GM12872 (cell line): ENCODE results near the gene BCKDHB.

Experiments used
- TF ChIP-seq, protein P1 (sequence below): IDR thresholded peaks from 3 replicates; pipeline ENCODE4 v1.5.1; 2011; ENCODE audit warnings: low read depth, mild to moderate bottlenecking, low read length, moderate library complexity; ENCODE audit not compliant: insufficient read depth

The BCKDHB gene

DNA sequence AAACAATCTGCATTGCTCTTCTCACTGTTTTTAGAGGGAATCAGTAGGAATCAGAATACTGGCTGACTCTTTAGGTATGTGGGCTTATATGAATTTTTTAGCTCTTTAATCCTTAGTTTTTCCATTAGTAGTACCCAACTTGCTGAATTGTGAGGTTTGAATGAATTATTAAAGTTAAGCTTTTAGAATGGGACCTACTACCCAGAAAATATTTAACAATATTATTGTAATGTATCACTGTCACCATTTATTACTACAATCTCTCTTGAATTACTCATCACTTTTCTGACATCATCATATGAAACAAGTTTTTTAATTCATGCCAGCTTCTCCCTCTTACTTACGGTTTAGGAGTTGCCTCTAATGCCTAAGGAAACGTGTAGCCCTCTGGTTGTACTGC is 212.7 kb downstream of the BCKDHB start:
- TF ChIP-seq, protein P1, sequence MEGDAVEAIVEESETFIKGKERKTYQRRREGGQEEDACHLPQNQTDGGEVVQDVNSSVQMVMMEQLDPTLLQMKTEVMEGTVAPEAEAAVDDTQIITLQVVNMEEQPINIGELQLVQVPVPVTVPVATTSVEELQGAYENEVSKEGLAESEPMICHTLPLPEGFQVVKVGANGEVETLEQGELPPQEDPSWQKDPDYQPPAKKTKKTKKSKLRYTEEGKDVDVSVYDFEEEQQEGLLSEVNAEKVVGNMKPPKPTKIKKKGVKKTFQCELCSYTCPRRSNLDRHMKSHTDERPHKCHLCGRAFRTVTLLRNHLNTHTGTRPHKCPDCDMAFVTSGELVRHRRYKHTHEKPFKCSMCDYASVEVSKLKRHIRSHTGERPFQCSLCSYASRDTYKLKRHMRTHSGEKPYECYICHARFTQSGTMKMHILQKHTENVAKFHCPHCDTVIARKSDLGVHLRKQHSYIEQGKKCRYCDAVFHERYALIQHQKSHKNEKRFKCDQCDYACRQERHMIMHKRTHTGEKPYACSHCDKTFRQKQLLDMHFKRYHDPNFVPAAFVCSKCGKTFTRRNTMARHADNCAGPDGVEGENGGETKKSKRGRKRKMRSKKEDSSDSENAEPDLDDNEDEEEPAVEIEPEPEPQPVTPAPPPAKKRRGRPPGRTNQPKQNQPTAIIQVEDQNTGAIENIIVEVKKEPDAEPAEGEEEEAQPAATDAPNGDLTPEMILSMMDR = no peak

DNA sequence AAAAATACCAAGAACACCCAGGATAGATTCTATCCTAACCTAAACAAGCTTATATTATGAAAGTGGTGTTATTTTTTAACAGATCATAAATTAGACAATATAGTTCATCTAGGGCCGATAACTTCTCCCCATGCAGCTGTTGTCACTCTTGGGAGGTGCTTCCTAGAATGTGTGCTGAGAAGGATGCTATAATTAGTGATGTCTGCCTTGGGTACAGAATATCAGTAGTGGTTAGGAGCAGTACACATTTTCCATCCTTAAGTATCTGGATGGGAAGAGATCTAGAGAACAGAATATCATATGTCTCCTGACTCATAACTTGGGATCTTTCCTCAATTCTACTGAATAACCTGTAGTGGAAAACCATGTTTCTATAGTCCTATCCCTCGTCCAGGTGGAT is 214.5 kb downstream of the BCKDHB start:
- TF ChIP-seq, protein P1 = no peak

DNA sequence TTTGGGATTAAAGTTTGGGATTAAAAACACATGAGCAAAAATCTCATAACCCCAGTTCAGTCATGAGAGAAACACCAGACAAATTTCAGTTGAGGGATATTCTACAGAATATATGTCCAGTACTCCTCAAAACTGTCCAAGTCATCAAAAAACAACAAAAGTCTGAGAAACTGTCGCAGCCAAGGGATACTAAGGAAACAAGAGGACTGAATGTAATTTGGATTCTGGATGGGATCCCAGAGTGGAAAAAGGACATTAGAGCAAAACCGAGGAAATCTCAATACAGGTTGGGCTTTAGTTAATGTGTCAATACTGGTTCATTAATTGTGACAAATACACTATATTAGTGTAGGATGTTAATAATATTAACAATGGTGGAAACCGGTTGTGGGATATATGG is 219.3 kb downstream of the BCKDHB start:
- TF ChIP-seq, protein P1 = no peak

DNA sequence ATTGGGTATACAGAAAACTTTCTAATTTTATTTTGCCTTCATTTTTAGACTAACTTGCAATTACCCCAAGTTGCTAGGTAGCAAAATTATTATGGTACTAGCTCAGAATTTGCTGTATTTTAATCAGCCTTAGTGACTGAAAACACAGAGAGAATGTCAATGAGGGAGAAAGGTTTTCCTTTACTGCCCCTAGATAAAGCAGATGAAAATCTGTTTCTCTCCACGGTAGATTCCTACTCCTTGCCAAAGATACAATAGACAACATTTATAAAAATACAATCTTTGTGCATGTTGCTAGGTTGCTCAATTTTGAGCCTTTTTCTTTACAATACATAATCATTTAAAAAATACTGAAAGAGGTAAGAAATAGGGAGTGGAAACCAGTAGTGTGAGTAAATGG is 222.2 kb downstream of the BCKDHB start:
- TF ChIP-seq, protein P1 = no peak

DNA sequence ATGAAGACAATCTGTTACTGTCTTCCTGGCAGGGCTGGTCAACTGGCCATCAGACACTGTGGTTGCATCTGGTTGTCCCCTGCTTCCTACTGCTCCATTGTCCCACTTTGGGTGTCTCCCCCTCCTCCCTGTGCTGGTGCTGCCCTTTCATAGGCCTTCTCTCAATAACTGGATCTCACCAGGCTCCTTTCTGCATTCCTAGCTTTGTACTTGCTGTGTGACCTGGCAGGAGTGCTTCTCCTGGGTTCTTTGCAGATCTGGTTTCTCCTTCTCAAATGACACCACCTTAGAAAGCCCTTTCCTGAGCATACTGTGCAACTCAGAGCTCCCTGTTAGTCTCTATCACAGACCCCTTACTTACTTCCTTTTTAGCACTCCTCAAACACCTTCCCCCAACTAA is 223.0 kb downstream of the BCKDHB start:
- TF ChIP-seq, protein P1 = no peak

DNA sequence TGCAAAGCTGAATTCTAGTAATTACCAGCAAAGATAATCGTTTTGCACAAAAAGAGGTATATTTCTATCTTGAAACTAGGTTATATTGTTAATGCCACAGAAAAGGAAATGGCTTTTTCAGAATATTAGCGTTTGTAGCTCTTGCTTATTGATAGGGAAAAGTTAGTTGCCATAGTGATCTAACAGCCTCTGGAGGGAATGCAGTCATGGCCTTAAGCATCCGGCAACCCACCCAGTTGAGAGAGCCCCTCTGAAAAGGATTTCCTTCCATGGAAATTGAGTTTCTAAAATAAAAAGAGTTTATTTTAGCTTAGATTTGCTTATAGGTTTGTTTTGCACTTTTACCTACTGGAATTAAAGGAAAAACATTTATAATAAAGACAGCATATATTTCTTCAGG is 224.5 kb downstream of the BCKDHB start:
- TF ChIP-seq, protein P1 = no peak

DNA sequence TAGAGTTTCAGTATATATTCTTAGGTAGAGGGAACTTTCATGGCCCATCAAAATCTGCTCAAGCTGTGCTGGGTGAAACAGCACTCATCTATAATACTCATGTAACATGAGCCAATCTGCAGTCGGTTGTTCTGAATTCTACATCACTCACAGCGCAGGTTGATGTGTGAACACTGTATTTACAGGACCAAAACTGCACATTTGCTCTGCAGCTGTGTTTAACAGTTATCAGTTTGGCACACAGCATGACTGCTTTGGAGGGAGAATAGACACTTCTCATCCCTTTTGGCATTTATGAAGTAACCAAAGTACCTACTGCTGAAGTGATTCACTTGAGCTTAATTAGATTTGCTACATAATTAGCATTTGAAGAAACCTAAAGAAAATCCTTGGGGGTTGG is 225.1 kb downstream of the BCKDHB start:
- TF ChIP-seq, protein P1 = no peak

DNA sequence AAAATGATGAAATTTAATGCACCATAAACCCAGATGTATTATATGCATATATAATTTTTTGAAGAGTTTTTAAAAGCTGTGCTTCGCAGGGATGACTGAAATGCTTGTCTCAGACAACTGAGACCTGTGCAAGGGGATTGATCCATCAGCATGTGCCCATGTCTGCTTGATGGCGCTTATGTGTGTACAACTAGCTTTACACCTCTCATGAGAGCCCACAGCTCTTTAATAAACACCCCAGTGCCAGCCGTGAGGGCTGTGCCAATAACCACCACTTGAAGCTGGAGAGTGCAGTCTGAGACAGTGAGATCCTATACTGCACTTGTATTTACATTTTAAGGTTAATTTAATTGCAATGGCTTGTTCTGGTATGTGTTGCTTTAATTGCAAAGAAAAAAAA is 225.5 kb downstream of the BCKDHB start:
- TF ChIP-seq, protein P1 = no peak
